GM23338 (cell line): ENCODE results near the gene TSC22D1. TPM values are rescaled to one million over a fixed set of nuclear protein-coding genes. Genes with fewer than 3 reads are reported as not detected.

Experiments used
- ATAC-seq: fragments of 200-7000 bp; cut with Tn5 transposase; 3 replicates; pipeline ENCODE4 v1.9.1; 2020
- DNase-seq: peaks from one replicate; pipeline ENCODE4 v3.0.0-alpha.2; 2015; ENCODE audit warnings: low spot score
- H2AFZ ChIP-seq: fragments of 200-600 bp; sonication (generic); 2 replicates; pipeline ENCODE4 v1.8.0; 2016; ENCODE audit warnings: antibody characterized with exemption, mild to moderate bottlenecking, moderate library complexity
- H3F3A ChIP-seq: fragments of 200-600 bp; sonication (generic); replicated peaks from 2 replicates; pipeline ENCODE4 v1.8.0; 2017; ENCODE audit warnings: antibody characterized with exemption, mixed run types, low read depth
- H3K27ac ChIP-seq: fragments of 200-600 bp; sonication (generic); 2 replicates; pipeline ENCODE4 v1.6.1; 2016; ENCODE audit warnings: low read depth
- H3K27me3 ChIP-seq: fragments of 200-600 bp; sonication (generic); 2 replicates; pipeline ENCODE4 v1.8.0; 2016; ENCODE audit warnings: mild to moderate bottlenecking, mixed run types, moderate library complexity; ENCODE audit not compliant: insufficient read depth
- H3K36me3 ChIP-seq: fragments of 200-600 bp; sonication (generic); 2 replicates; pipeline ENCODE4 v1.8.0; 2016; ENCODE audit warnings: mild to moderate bottlenecking; ENCODE audit not compliant: insufficient read depth
- H3K4me1 ChIP-seq: fragments of 200-600 bp; sonication (generic); 2 replicates; pipeline ENCODE4 v1.8.0; 2016; ENCODE audit warnings: mild to moderate bottlenecking, moderate library complexity; ENCODE audit not compliant: insufficient read depth
- H3K4me2 ChIP-seq: fragments of 200-600 bp; sonication (generic); 2 replicates; pipeline ENCODE4 v1.7.1; 2017; ENCODE audit warnings: mixed run types
- H3K4me3 ChIP-seq: fragments of 200-600 bp; sonication (generic); 2 replicates; pipeline ENCODE4 v1.6.1; 2016; ENCODE audit warnings: mixed run types
- H3K79me2 ChIP-seq: fragments of 200-600 bp; sonication (generic); replicated peaks from 2 replicates; pipeline ENCODE4 v1.8.0; 2017; ENCODE audit warnings: mild to moderate bottlenecking; ENCODE audit not compliant: insufficient read depth
- H3K9me2 ChIP-seq: fragments of 200-600 bp; sonication (generic); 2 replicates; pipeline ENCODE4 v1.8.0; 2017; ENCODE audit not compliant: insufficient read depth
- H4K20me1 ChIP-seq: fragments of 200-600 bp; sonication (generic); replicated peaks from 2 replicates; pipeline ENCODE4 v1.8.0; 2017; ENCODE audit warnings: mild to moderate bottlenecking; ENCODE audit not compliant: insufficient read depth
- H3K27ac Mint-ChIP-seq: 2 replicates; pipeline ENCODE4 v1.8.0; 2020; ENCODE audit warnings: inconsistent platforms, mild to moderate bottlenecking, moderate library complexity, mixed read lengths
- H3K27me3 Mint-ChIP-seq: 3 replicates; pipeline ENCODE4 v1.8.0; 2022; ENCODE audit warnings: low read depth, mild to moderate bottlenecking, moderate library complexity, mixed read lengths, inconsistent platforms; ENCODE audit not compliant: insufficient read depth, poor library complexity
- H3K36me3 Mint-ChIP-seq: 3 replicates; pipeline ENCODE4 v1.8.0; 2021; ENCODE audit warnings: low read depth, mild to moderate bottlenecking, inconsistent platforms, moderate library complexity, mixed read lengths
- H3K4me1 Mint-ChIP-seq: 3 replicates; pipeline ENCODE4 v1.8.0; 2020; ENCODE audit warnings: mild to moderate bottlenecking, inconsistent platforms, mixed read lengths
- H3K4me3 Mint-ChIP-seq: 3 replicates; pipeline ENCODE4 v1.8.0; 2021; ENCODE audit warnings: moderate library complexity, mild to moderate bottlenecking, inconsistent platforms, mixed read lengths
- H3K9me3 Mint-ChIP-seq: 3 replicates; pipeline ENCODE4 v1.8.0; 2020; ENCODE audit warnings: moderate library complexity, mild to moderate bottlenecking, inconsistent platforms, mixed read lengths
- CREB1 ChIP-seq: fragments of 250-450 bp; sonication (Bioruptor Pico); IDR thresholded peaks from 2 replicates; pipeline ENCODE4 v1.5.0; 2020; ENCODE audit warnings: low read depth, mild to moderate bottlenecking, moderate library complexity
- EZH2 ChIP-seq: fragments of 200-600 bp; sonication (generic); IDR thresholded peaks from one replicate; pipeline ENCODE4 v1.8.0; 2017; ENCODE audit warnings: antibody characterized with exemption, mild to moderate bottlenecking, low read depth; ENCODE audit not compliant: unreplicated experiment
- EZH2phosphoT487 ChIP-seq: fragments of 200-600 bp; sonication (generic); IDR thresholded peaks from one replicate; pipeline ENCODE4 v1.8.1; 2018; ENCODE audit warnings: antibody characterized with exemption; ENCODE audit not compliant: unreplicated experiment
- POLR2AphosphoS5 ChIP-seq: IDR thresholded peaks from 2 replicates; pipeline ENCODE4 v1.6.1; 2016; ENCODE audit warnings: antibody characterized with exemption, low read depth
- long read RNA-seq: library from polyadenylated mRNA; unstranded; transcript quantifications from one replicate; pipeline ENCODE4 v2.0.0, GENCODE V29; 2020; ENCODE audit not compliant: unreplicated experiment
- polyA plus RNA-seq: library from polyadenylated mRNA; unstranded; fragments of >200 nt; fragmentation: Nextera tagmentation; extraction: Ambion mirVana; gene quantifications from 2 replicates; pipeline ENCODE4 v1.2.1, GENCODE V29; 2016
- total RNA-seq: library from RNA; depleted of rRNA; stranded (reverse); fragments of >200 nt; shearing (Covaris generic); gene quantifications from 2 replicates; pipeline ENCODE4 v1.2.3, GENCODE V29; 2014; rRNA removed
- TF ChIP-seq, protein P1 (sequence below), 2 experiments: fragments of 200-600 bp in 1 of 2; sonication (generic) in 1 of 2; conservative IDR thresholded peaks; 2 replicates each; pipeline versions ENCODE4 v1.5.1 to v1.6.1; 2016 to 2017; ENCODE audit warnings: antibody characterized with exemption in 2 of 2, low read depth in 2 of 2, mild to moderate bottlenecking in 2 of 2, moderate library complexity in 1 of 2
- TF ChIP-seq, protein P2 (sequence below): fragments of 250-450 bp; sonication (Bioruptor Pico); IDR thresholded peaks from 2 replicates; pipeline ENCODE4 v1.5.0; 2020; ENCODE audit warnings: mild to moderate bottlenecking, moderate library complexity

The TSC22D1 gene
- total RNA-seq = 101 and 114 TPM in 2 replicates
- 50.5 and 58.5 TPM in 2 replicates for polyA plus RNA-seq
- long read RNA-seq, full-length matches to known transcripts = 71 of 73 reads
- long read RNA-seq, partial matches to known transcripts = 0 of 73 reads
- long read RNA-seq, other reads (novel, unspliced or antisense) = 2 of 73 reads

DNA sequence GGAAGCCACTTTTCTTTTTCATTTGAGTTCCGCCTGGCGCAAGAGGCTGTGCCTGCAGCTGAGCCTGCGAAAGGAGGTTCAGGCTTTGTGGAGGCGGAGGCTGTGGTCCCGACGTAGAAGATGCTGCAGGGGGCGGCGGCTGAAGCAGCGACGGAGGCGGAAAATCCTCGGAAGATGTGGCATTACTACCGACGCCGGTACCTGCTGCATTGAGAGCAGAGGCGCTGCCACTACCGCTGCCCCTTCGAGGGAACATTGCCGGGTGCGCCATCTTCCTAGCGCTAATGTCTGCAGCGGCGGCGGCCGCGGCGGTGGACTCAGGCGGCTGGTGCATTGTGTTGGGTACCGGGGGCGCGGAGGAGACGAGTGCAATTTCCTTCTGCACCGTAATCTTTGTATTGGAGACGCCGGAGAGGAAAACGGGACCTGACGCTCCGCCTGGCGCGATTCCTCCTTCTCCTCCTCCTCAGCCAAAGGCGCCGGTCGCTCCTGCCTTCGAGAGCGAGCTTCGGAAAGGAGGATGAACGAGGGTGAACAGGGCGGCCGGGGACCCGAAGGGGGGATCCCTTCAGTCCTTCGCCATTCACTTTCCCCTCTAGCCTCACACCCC lies at the start of gene TSC22D1:
Gene TSC22D1, minus strand, starts transcription at position 590 of the 610 bp plus-strand sequence. Its CDS starts 256 bp downstream, at position 334.
- TF ChIP-seq POLR2AphosphoS5 (0 out of 2 replicates have a peak, but pooled peaks have one; percentile 32), EZH2phosphoT487 (no peak)
- Mint-ChIP-seq H3K4me1 (peaks cover 53% of the 10 kb centered on the region), H3K4me3 (peak within 1 kb of the TSS; percentile 95), H3K27me3 (peaks cover 13% of the 10 kb centered on the region), H3K27ac (peak within 1 kb of the TSS; percentile 91), H3K9me3 (no peaks in the 10 kb centered on the region), H3K36me3 (peaks cover 40% of the 10 kb centered on the region)
- peaks cover 11% of the 10 kb centered on the region; the same call in 1 of the 2 replicates for H4K20me1 ChIP-seq
- H3K36me3 ChIP-seq = no peaks in the 10 kb centered on the region
- H3F3A ChIP-seq = peaks cover 4% of the 10 kb centered on the region; the same call in 1 of the 2 replicates
- H3K9me2 ChIP-seq = no peaks in the 10 kb centered on the region
- peak within 1 kb of the TSS; percentile 95 for H3K27ac ChIP-seq
- no peak within 1 kb of the TSS for H2AFZ ChIP-seq
- H3K4me2 ChIP-seq = peak within 1 kb of the TSS; percentile 75
- ATAC-seq (peak; percentile 1), DNase-seq (peak; percentile 56)
- no peaks in the 10 kb centered on the region for H3K27me3 ChIP-seq
- peaks cover 54% of the 10 kb centered on the region for H3K79me2 ChIP-seq
- peaks cover 28% of the 10 kb centered on the region for H3K4me1 ChIP-seq
- H3K4me3 ChIP-seq = peak within 1 kb of the TSS; percentile 71

DNA sequence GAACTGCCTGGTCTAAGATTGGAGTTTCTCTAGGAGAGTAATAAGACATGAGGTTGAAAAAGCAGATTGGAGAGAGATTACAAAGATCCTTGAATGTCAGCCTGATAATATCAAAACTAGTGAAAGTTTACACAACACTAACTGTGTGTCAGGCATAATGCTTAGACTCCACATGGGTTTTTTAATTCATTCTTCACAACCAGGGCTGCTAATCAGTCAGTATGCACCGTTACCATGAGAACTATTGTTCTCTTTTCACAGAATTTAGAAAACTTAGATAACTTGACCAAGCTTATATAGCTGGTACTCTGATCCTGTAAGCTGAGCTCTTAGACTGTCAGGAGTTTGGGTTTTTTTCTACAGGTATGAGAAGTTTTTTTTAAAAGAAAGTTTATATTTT lies 46.6 kb upstream of the TSC22D1 start:
- H3K79me2 ChIP-seq = no peaks in the 10 kb centered on the region
- no peaks in the 10 kb centered on the region for H3K4me1 ChIP-seq
- 0 out of 2 replicates have a peak, but pooled peaks cover 3% of the 10 kb centered on the region for H3K9me2 ChIP-seq
- TF ChIP-seq EZH2phosphoT487 (no peak), EZH2 (no peak), POLR2AphosphoS5 (no peak), CREB1 (CRISPR knock-in tag) (no peak)
- TF ChIP-seq, protein P1, sequence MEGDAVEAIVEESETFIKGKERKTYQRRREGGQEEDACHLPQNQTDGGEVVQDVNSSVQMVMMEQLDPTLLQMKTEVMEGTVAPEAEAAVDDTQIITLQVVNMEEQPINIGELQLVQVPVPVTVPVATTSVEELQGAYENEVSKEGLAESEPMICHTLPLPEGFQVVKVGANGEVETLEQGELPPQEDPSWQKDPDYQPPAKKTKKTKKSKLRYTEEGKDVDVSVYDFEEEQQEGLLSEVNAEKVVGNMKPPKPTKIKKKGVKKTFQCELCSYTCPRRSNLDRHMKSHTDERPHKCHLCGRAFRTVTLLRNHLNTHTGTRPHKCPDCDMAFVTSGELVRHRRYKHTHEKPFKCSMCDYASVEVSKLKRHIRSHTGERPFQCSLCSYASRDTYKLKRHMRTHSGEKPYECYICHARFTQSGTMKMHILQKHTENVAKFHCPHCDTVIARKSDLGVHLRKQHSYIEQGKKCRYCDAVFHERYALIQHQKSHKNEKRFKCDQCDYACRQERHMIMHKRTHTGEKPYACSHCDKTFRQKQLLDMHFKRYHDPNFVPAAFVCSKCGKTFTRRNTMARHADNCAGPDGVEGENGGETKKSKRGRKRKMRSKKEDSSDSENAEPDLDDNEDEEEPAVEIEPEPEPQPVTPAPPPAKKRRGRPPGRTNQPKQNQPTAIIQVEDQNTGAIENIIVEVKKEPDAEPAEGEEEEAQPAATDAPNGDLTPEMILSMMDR (conservative IDR thresholded peaks at IDR 0.05; ENCODE audit: low read depth in 2 of 2) = no peak
- TF ChIP-seq, protein P2, sequence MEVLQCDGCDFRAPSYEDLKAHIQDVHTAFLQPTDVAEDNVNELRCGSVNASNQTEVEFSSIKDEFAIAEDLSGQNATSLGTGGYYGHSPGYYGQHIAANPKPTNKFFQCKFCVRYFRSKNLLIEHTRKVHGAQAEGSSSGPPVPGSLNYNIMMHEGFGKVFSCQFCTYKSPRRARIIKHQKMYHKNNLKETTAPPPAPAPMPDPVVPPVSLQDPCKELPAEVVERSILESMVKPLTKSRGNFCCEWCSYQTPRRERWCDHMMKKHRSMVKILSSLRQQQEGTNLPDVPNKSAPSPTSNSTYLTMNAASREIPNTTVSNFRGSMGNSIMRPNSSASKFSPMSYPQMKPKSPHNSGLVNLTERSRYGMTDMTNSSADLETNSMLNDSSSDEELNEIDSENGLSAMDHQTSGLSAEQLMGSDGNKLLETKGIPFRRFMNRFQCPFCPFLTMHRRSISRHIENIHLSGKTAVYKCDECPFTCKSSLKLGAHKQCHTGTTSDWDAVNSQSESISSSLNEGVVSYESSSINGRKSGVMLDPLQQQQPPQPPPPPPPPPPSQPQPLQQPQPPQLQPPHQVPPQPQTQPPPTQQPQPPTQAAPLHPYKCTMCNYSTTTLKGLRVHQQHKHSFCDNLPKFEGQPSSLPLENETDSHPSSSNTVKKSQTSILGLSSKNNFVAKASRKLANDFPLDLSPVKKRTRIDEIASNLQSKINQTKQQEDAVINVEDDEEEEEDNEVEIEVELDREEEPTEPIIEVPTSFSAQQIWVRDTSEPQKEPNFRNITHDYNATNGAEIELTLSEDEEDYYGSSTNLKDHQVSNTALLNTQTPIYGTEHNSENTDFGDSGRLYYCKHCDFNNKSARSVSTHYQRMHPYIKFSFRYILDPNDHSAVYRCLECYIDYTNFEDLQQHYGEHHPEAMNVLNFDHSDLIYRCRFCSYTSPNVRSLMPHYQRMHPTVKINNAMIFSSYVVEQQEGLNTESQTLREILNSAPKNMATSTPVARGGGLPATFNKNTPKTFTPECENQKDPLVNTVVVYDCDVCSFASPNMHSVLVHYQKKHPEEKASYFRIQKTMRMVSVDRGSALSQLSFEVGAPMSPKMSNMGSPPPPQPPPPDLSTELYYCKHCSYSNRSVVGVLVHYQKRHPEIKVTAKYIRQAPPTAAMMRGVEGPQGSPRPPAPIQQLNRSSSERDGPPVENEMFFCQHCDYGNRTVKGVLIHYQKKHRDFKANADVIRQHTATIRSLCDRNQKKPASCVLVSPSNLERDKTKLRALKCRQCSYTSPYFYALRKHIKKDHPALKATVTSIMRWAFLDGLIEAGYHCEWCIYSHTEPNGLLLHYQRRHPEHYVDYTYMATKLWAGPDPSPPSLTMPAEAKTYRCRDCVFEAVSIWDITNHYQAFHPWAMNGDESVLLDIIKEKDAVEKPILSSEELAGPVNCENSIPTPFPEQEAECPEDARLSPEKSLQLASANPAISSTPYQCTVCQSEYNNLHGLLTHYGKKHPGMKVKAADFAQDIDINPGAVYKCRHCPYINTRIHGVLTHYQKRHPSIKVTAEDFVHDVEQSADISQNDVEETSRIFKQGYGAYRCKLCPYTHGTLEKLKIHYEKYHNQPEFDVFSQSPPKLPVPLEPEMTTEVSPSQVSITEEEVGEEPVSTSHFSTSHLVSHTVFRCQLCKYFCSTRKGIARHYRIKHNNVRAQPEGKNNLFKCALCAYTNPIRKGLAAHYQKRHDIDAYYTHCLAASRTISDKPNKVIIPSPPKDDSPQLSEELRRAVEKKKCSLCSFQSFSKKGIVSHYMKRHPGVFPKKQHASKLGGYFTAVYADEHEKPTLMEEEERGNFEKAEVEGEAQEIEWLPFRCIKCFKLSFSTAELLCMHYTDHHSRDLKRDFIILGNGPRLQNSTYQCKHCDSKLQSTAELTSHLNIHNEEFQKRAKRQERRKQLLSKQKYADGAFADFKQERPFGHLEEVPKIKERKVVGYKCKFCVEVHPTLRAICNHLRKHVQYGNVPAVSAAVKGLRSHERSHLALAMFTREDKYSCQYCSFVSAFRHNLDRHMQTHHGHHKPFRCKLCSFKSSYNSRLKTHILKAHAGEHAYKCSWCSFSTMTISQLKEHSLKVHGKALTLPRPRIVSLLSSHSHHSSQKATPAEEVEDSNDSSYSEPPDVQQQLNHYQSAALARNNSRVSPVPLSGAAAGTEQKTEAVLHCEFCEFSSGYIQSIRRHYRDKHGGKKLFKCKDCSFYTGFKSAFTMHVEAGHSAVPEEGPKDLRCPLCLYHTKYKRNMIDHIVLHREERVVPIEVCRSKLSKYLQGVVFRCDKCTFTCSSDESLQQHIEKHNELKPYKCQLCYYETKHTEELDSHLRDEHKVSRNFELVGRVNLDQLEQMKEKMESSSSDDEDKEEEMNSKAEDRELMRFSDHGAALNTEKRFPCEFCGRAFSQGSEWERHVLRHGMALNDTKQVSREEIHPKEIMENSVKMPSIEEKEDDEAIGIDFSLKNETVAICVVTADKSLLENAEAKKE = no peak
- H3K36me3 Mint-ChIP-seq = no peaks in the 10 kb centered on the region; the same call in 2 of the 3 replicates
- H3F3A ChIP-seq = no peaks in the 10 kb centered on the region
- H3K27ac ChIP-seq = no peak overlapping the region
- no peak overlapping the region for H3K4me3 ChIP-seq
- no peaks in the 10 kb centered on the region for H3K36me3 ChIP-seq
- no peaks in the 10 kb centered on the region for H3K27me3 ChIP-seq
- no peak for DNase-seq
- no peak for ATAC-seq
- H3K4me2 ChIP-seq = no peak overlapping the region
- H3K27me3 Mint-ChIP-seq = peaks cover 1% of the 10 kb centered on the region
- no peak overlapping the region for H3K4me3 Mint-ChIP-seq
- peaks cover under 1% of the 10 kb centered on the region; the same call in 1 of the 3 replicates for H3K4me1 Mint-ChIP-seq
- H2AFZ ChIP-seq = no peak overlapping the region; the same call in 1 of the 2 replicates
- H3K27ac Mint-ChIP-seq = no peak overlapping the region
- no peaks in the 10 kb centered on the region for H3K9me3 Mint-ChIP-seq
- H4K20me1 ChIP-seq = no peaks in the 10 kb centered on the region
